Measurements from ENCODE around the gene IFNK.

Gene IFNK

DNA sequence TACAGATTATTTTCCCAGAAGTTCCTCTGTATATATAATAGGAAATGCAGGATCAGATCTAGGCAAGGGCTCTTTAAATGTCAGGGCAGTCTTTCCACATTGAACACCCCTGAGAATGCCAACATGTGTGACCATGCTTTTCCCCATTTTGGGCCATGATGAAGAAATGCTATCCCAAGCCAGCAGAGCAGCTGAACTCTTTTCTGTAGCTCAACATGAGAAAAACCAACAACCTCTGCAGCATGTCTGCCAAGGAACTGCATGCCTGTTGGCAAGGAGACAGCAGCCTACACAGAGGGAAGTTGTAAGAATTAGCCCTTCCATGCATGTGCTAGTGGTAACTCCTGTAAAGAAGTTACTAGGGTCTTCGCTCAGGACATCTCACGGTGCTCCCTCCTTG, 9.5 kb upstream of the IFNK start:
- no peak for DNase-seq

DNA sequence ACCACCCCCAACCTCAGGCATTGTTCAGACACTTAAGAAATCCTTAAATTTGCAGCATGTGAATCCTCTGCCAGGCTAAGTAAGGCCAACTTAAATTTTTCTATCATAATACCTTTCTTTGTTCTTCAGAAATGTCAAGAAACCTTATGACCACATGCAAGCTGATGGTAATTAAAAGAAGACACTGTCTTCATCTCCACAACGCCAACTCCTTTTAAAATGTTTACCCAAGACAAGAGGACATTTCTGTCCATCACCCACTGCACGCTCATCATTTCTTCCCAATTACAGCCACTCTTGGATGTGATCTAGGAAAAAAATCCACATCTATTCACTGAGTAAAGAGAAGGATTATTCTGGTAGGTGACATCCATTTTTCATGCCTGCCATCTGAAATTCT, 6.1 kb upstream of the IFNK start:
- DNase-seq = no peak

DNA sequence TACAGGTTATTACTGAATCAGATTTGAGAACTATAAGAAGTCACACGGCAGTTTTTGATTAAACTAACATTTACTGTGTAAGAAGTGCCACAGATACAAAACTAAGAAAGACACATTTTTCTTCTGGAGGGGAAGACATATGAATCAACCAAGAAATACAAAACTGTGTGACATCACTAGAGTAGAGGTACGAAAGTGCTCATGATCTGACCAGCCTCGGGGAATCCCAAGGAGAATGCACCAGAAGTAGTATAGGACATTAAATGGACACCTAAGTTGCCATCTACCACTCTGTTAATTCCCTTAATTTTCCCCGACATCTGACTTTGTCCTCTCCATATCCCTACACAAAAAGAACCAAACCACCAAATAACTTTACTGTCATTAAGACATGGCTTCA, 5.3 kb upstream of the IFNK start:
- DNase-seq = no peak

DNA sequence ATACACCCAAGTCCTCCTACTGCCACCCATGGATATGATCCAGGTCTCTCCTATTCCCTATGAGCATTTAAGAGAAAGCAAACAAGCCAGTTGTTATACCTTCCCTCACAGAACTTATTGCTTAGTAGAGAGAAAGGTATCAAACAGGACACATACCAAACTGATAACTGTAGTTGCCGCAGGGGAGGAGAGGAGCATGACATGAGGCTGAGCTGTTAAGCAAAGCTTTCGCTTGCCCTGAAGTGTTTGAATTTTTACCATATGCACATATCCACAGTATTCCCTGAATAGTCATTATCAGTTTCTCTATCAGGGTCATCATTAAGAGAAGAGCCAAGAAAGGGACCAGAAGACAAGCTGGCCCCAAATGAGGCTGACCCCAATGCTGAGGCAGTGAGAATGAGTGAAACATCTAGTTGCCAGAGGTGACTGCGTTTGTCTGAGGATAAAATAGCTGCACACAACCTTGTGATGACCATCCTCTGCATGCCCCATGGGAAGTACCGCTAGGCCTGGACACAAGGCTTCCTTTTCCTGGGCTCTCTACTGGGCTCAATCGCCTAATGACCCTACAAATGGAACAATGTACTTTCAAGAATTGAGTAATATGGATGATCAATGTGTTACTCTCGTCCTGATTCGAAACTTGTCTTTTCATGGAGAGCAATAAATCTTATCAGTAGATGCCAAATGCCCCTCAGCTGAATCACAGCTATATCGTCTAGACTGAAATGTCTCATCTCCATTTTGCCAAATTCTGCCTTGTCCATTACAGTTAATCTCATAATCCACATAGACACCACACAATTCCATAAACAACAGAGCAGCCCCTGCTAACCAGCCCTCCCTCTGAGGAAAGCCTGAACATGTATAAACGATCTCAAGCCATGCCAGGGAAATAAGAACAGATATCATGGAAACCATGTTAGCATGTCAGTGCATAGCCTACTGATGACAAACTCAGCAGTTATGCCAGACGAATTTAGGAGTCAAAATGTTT, 4.3 kb upstream of the IFNK start:
- no peak for DNase-seq

DNA sequence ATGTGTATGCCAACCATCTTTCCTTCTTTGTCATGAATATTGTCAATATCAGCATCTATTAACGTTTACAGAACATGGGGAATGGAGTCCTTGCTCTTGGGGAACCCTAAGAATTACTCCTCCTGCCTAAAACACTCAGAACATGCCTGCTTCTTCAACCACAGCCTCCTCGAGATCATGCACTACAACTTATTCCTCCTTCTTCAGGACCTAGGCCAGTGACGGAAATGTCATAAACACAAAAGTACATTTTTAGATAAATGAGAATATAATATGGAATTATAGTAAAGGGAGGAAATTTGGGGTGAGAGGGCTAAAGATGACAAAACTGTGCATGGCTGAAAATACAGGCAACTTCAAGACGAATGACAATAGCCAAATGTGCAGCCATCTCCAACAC, 3.1 kb upstream of the IFNK start:
- DNase-seq = no peak

DNA sequence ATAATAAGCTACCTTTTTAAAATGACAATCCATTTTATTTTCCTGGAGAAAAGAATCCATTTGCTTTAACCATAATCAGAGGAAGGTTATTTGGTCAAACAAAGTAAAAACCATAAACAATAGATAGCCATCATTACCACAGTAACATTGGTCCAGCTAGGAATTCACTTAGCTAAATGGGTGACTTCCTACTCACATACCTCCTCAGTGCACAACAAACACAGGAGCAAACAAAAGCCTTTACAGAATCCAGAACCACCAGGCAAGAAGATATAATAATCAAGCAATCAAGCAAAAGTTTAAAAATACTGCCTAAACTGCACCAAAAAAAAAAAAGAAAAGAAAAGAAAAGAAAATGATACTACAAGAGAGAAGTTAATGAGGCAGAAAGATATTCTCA, 949 bp upstream of the IFNK start:
- no peak for DNase-seq

DNA sequence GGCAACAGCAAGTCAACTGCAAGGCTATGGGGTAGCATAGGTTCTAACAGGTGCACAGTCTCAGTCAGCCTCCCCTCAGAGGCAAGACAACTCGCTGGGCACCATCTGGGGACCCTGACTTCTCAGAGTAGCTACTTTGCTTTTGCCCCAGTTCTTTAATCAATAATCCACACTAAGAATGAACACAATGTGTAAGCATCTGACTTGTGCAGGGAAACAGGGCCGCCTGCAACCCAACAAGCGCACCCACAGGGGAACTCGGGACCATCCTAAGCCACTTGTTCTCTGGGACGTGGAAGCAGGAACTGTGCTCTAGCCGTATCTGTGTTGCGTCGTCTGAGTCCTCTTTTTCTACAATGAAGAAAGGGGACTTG, 3.6 kb downstream of the IFNK start:
- no peak for DNase-seq

DNA sequence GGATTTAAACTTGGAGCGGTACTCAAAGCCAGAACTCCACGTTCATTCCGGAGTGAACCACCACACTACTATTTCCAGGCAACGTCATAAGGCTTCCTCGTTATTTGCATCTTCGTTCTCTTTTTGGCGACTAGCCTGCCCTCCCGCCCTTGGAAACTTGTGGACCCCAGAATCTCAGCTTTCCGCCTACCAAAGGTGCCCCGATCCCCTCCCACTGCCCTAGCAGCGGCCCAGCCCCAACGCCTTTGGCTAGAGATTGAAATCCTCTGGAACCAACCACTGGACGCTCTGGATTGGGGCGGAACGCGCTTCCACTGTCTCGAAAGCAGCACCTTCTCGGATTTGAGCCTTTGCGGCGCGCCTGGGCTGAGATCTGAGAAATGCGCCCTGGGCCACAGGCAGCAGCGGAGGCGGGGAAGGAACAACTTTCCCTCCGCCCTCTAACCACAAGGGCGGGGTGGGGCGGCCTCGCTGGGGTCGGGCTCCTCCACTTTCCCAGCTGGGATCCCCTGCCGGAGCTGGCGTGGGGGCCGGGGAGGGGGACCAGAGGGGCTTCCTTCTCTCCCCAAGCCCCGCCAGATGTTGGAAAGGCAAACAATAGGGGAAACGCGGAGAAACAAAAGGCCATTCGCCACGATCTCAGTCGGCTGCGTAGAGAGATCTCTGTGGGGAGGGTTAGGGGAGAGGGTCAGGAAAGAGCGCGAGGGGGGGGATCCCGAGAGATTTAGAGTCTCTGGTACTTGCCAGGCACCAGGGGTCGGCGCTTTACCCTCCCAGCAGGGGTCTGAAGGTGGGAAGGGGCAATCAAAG, 4.2 kb downstream of the IFNK start:
- DNase-seq = peak in 5 of 6 experiments; percentile 25 to 51 (median 37)

DNA sequence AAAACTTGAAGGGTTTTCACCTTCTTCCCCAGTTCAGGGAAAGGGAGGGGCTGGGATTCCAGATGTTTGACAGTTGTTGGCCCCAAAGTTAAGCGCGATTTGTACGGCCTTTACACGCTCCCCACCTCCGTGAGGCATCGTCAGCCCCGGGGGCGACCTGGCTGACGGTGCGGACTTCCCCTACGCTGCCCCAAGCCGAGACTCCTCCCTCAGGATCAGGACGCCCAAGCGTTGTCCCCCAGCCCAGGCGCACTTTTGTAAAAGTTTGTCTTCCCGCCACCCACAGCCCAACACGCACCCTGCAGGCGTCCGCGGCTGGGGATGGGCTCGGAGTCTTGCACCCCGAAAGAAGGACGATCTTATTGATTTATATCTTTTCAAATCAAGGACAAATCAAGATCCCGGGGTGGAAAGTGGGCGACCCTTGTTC, 4.8 kb downstream of the IFNK start:
- peak in 5 of 6 experiments; percentile 8 to 16 (median 14) for DNase-seq

DNA sequence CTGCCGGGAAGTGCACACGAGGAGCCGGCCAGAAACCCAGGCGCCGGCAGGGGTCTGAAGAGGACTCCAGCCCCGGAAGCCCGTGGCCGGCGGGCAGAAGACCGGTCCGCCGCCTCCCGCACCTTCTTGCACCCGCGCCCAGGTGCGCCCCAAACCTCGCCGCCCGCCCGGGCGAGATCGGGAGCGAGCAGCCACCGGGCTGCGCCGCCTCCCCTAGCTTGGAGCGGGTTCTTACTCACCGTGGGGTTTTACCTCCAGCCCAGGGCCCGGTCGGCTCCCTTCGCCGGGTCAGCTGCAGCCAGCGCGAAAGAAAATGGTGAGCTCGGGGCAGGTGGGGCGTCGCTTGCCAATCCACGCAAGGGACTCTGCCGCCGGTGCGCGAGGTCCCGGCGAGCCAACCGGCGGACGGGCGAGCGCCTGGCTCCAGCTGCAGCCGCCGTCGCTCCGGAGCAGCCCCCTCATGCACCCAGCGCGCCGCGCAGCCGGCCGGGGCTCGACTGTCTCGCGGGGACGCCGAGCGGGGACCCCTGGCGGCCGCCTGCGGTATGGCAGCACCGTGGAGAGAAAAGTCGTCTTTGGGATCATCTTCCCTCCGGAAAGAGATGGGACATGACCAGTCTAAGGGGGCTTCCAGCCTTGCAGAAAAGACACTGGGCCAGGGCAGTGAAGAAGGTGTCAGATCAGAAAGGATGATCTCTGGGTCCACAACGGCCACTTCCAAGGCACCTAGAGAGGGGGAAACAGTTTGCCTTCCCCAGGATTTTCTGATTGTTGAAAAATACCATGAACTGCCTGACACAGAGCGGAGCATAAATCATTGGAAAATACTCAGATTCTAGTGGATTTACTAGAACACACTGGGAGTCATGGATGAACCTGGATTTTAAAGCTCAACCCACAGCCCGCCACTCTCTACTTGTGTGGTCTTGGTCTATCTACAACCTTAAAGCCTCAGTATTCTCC, 5.5 kb downstream of the IFNK start, which contains the start of gene MOB3B:
Gene MOB3B (minus strand): TSS at position 499 of the 963 bp plus-strand sequence. CDS start 74,264 bp downstream, outside the sequence.
- peak; percentile 18 to 71 (median 60) for DNase-seq

DNA sequence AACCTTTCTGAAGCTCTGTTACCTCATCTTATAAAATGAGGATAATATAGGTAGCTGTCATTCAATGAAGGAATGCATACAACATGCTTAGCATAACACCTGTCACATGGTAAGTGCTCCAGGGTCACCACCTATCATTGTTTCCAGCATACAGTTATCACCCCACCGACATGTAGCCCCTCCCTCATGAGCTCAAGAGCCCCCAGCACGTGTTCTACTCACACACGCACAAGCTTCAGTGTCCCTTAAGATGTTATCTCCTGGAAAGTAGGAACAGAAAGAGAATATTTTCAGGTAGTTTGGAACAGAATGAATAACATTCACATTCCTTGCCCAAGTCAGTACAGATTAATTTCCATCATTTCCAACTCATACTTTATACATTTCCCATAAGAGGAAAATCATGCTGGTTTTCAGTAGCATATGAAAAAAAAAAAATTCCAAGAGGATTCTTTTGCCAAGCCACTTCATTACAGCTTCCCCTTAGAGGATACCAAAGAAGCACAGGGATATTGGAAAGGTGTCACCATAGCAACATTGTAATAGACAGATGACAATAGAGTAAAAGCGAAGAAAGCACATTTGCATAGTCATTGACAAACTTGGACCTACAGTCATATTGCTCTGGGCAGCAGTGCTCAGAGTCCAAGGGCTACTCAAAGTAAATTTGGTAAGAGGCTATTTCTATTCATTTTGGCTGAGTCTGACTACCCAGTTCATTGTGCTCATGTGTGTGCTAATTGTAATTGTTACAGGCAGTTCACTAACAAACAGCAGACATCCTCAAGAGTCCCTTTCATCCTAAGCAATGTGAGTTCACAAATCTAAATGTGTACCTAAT, 7.0 kb downstream of the IFNK start:
- DNase-seq = no peak

DNA sequence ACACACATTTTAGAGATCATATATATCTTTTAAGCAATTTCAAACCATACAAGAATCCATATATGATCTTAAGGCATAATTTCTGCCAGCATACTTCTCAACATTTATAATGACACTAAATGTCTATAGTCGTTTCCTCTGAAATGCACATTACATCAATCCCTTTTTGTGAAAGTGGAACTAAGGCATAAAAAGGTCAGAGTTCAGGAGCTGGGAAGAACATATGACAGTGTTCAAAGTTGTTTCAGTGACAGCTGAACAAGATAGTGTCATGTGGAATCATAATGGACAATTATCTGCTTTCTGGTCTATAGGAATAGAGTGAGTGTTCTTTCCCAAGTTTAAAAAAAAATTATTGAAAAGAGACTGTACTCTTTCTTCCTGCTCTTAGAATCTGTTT, 8.0 kb downstream of the IFNK start:
- no peak for DNase-seq

DNA sequence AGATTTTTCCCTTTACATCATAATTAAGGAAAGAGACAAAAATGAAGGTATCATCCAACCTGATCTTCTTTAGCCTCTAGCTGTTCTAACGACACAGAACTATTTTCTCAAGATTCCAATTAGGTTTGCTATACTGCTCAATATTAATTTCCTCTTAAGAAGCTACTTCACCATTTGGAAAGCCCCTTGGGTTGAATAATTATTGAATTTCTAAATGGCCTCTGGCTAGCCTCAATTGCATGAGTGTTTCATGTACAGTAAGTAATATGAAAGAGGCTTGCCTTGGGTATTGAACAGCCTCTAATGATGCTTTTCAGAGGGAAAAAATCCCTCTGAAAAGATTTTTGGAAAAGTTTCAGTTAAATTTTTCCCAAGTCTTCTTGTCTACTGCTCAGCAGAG, 9.2 kb downstream of the IFNK start:
- no peak for DNase-seq

DNA sequence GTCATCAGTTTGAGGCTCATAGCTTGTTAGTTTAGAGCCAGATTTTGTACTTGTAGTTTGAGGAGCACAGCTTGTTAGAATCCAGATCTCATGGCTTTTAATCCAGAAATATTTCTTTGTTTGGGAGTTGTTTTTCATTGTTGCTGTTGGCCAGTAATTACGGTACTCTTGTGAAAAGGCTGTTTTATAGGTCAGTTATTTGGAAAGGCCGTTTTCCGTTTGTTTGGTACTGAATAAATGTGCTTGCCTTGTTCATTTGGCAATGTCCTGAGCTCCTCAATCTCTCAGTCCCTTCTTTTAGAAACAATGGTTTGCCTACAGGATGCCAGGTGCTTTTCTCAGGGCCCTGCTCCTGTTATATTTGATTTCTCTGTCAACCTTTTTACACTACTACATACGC, 10.0 kb downstream of the IFNK start:
- DNase-seq = no peak

DNA sequence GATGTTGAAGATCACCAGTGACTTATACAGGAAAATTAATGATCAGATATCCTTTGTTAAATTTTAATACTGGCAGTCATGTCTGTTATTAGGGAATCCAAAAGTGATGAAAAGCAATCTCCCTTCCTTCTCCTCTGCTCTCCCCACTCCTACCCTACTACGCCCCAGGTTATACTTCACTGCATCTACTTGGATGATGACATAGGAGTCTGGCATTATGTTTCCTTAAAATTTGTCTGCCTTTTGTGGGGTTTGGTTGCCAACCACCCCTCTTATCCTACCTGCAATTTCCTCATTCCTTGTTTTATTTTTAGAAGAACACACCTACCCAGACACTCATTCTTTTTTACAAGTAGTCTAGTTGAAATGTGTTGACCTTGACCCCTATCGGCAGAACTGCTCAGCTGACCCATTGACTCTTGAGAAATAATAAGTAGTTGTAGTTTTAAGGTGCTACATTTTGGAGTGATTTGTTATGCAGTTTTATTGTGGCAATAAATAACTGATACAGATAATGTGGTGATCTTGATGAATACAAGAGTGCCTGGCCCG, 10.6 kb downstream of the IFNK start:
- no peak for DNase-seq

DNA sequence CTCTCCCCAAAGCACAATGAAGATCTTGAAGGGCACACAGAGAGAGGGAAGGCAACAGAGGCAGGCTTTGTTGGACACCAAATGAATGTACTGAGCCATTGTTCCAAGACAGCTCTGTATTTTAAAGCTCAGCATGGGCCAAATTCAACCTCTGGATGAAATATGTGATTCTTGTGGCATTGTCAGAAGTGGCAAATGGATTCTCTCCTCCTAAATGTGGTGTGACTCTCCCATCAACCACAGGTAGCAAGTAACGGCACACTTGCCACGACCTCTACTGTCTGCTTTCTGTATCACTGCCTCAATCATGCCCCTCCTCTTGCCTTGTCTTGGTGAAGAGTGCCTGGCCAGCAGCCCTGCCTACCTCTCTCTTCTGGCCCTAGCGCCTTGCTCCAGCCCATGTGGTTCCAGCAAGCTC, 11.6 kb downstream of the IFNK start:
- no peak for DNase-seq

DNA sequence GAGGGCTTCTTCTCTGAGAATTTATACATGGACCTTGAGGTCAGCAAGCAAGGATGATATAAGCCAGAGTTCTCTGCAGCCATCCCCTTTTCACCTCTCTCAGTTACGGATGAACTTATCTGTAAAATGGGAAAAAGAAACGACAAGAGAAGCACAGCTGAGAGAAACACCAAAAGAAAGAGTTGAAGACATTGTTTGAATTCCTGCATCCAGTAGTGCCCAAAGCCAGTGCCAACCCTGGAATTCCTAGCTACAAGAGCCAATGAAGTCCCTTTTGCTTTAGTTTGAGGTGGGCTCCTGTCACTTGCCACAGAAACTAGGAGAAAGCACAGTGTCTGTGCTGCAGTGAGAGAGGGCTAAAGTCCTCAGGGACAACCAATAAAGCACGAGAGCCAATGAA, 12.1 kb downstream of the IFNK start:
- DNase-seq = no peak

DNA sequence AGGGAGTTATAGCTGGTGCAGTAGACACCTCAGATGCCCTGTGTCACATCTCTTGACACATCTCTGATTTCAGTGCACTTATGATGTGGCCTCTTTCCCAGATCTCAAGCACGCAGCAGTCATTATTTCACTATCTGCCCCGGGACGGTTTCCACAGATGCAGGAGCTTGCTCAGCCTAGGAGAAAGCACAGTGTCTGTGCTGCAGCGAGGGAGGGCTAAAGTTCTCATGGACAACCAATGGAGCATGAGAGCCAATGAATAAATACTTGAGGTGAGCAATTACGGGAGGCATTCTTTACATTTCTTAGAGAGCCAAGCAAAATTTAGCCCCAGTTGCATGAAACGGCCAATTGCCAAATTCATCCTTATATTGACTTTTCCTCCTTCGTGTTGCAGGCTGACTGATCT, 12.9 kb downstream of the IFNK start:
- no peak for DNase-seq

DNA sequence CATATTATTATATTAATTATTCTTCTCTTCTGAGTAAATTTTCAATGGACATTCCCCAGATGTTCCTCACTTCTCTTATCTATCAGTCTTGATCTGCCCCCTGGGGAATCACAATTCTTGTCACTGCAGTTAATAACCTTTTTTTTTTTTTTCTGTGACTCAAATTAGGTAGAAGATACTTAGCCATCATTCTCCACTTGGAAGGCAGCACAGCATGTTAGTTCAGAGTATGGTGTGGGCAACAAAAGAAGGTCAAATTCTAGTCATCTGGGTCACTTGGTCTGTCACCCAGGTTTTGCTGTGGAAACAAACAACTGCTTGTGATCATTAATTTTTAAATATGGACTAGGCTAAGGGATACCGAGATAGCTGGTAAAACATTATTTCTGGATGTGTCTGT, 13.7 kb downstream of the IFNK start:
- DNase-seq = no peak

DNA sequence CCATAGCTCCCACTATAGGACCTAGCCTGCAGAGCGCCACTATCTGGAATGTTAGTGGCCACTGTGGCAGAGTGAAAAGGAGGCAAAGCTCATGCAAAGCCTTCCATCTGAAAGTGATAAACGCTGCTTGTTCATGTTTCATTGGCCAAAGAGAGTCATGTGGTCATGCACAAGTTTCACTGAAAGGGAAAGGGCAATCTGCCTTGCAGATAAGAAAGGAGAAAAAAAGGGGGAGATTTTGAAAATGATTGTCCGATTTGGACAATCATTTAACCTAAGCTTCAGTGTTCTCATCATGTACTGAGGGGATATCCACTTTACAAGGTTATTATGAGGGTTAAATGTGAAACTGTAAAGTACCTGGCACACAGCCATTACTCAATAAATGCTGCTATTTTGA, 14.6 kb downstream of the IFNK start:
- DNase-seq = no peak
